OCI-LY1 (cell line): ENCODE data around the gene SCNM1.
"Not testable (repeated sequence)": the region's sequence is repeated elsewhere in the genome, so short reads cannot be mapped to it uniquely, and the experiment has no call there.

Source experiments
- H2AFZ ChIP-seq: fragments of 200-600 bp; sonication (generic), shearing (Covaris generic); 2 replicates; pipeline ENCODE4 v1.6.0; 2014; ENCODE audit warnings: antibody characterized with exemption, mild to moderate bottlenecking, low read length
- H3F3A ChIP-seq: fragments of 200-600 bp; sonication (generic), shearing (Covaris generic); 2 replicates; pipeline ENCODE4 v1.6.0; 2014; ENCODE audit warnings: mild to moderate bottlenecking, antibody characterized with exemption, low read length, moderate library complexity; ENCODE audit not compliant: insufficient read depth
- H3K27ac ChIP-seq: fragments of 200-600 bp; sonication (generic); 2 replicates; pipeline ENCODE4 v1.5.1; 2014; ENCODE audit warnings: low read length, mixed run types, mild to moderate bottlenecking, low read depth; ENCODE audit not compliant: poor library complexity, severe bottlenecking
- H3K27me3 ChIP-seq: fragments of 200-600 bp; sonication (generic); 2 replicates; pipeline ENCODE4 v1.6.0; 2014; ENCODE audit warnings: antibody characterized with exemption, mild to moderate bottlenecking, low read length, moderate library complexity; ENCODE audit not compliant: insufficient read depth
- H3K36me3 ChIP-seq: fragments of 200-600 bp; sonication (generic); 2 replicates; pipeline ENCODE4 v1.6.1; 2014; ENCODE audit warnings: mild to moderate bottlenecking, antibody characterized with exemption, low read length, moderate library complexity, mixed read lengths; ENCODE audit not compliant: insufficient read depth
- H3K4me1 ChIP-seq: fragments of 200-600 bp; sonication (generic); 2 replicates; pipeline ENCODE4 v1.5.1; 2014; ENCODE audit warnings: mild to moderate bottlenecking, low read length, moderate library complexity; ENCODE audit not compliant: insufficient read depth, severe bottlenecking
- H3K4me2 ChIP-seq: fragments of 200-600 bp; sonication (generic), shearing (Covaris generic); 2 replicates; pipeline ENCODE4 v1.6.1; 2014; ENCODE audit warnings: low read length
- H3K4me3 ChIP-seq: fragments of 200-600 bp; sonication (generic); 2 replicates; pipeline ENCODE4 v1.5.1; 2014; ENCODE audit warnings: low read length, low read depth, mild to moderate bottlenecking, mixed read lengths; ENCODE audit not compliant: poor library complexity, severe bottlenecking
- H3K79me2 ChIP-seq: fragments of 200-600 bp; shearing (Covaris generic); 2 replicates; pipeline ENCODE4 v1.6.1; 2016; ENCODE audit warnings: mixed run types, low read length, mixed read lengths; ENCODE audit not compliant: insufficient read depth
- H3K9ac ChIP-seq: fragments of 200-600 bp; sonication (generic), shearing (Covaris generic); 2 replicates; pipeline ENCODE4 v1.6.1; 2014; ENCODE audit warnings: mild to moderate bottlenecking, low read length, mixed read lengths
- H3K9me2 ChIP-seq: fragments of 200-600 bp; sonication (generic), shearing (Covaris generic); 2 replicates; pipeline ENCODE4 v1.6.1; 2014; ENCODE audit warnings: low read depth, mild to moderate bottlenecking, low read length, mixed read lengths
- H3K9me3 ChIP-seq: fragments of 200-600 bp; shearing (Covaris generic); 2 replicates; pipeline ENCODE4 v1.6.1; 2014; ENCODE audit warnings: low read length, mixed read lengths
- H4K20me1 ChIP-seq: fragments of 200-600 bp; sonication (generic), shearing (Covaris generic); 2 replicates; pipeline ENCODE4 v1.6.0; 2016; ENCODE audit warnings: mild to moderate bottlenecking, low read length; ENCODE audit not compliant: insufficient read depth
- CTCF ChIP-seq: fragments of 200-600 bp; sonication (generic), shearing (Covaris generic); IDR thresholded peaks from 2 replicates; pipeline ENCODE4 v1.5.1; 2017; ENCODE audit warnings: mild to moderate bottlenecking, antibody characterized with exemption, low read length, moderate library complexity, mixed read lengths
- EZH2 ChIP-seq: fragments of 200-600 bp; sonication (generic), shearing (Covaris generic); IDR thresholded peaks from 2 replicates; pipeline ENCODE4 v1.8.0; 2017; ENCODE audit warnings: borderline replicate concordance, mixed run types, mild to moderate bottlenecking, antibody characterized with exemption, low read length, moderate library complexity, mixed read lengths

SCNM1 gene

GRCh38 chr1:151184211-151184610 is 18.3 kb downstream of the SCNM1 start:
- Histone ChIP-seq H2AFZ (no peak overlapping the region), H3F3A (no peaks in the 10 kb centered on the region), H3K36me3 (peaks cover 60% of the 10 kb centered on the region), H3K79me2 (peaks cover 3% of the 10 kb centered on the region), H3K9ac (no peak overlapping the region), H3K4me3 (no peak overlapping the region), H3K27me3 (no peaks in the 10 kb centered on the region), H3K9me2 (no peaks in the 10 kb centered on the region), H3K4me2 (no peak overlapping the region), H3K27ac (no peak overlapping the region), H3K4me1 (peaks cover 11% of the 10 kb centered on the region), H4K20me1 (no peaks in the 10 kb centered on the region), H3K9me3 (no peaks in the 10 kb centered on the region)
- TF ChIP-seq EZH2 (no peak), CTCF (no peak)

- no peak overlapping the region for H3K4me3 ChIP-seq
- H3K36me3 ChIP-seq: peaks cover 34% of the 10 kb centered on the region
- H3K9ac ChIP-seq: no peak overlapping the region
- H4K20me1 ChIP-seq: no peaks in the 10 kb centered on the region
- no peaks in the 10 kb centered on the region; the same call in 1 of the 2 replicates for H3K27me3 ChIP-seq
- H3F3A ChIP-seq: no peaks in the 10 kb centered on the region
- H3K9me3 ChIP-seq: no peaks in the 10 kb centered on the region
- H3K4me2 ChIP-seq: no peak overlapping the region
- TF ChIP-seq EZH2 (no peak), CTCF (no peak)
- H2AFZ ChIP-seq: no peak overlapping the region
- H3K4me1 ChIP-seq: peaks cover 16% of the 10 kb centered on the region
- no peak overlapping the region for H3K27ac ChIP-seq
- peaks cover 7% of the 10 kb centered on the region for H3K79me2 ChIP-seq
- H3K9me2 ChIP-seq: no peaks in the 10 kb centered on the region
These were observed 21.3 kb downstream of the SCNM1 start for GRCh38 chr1:151187205-151187604.

GRCh38 chr1:151188667-151189066 is 22.7 kb downstream of the SCNM1 start:
- not testable (repeated sequence) for H3F3A ChIP-seq, H3K79me2 ChIP-seq, H3K27me3 ChIP-seq, H3K9me3 ChIP-seq, H3K27ac ChIP-seq, H4K20me1 ChIP-seq, H3K9me2 ChIP-seq, H2AFZ ChIP-seq
- Histone ChIP-seq H3K36me3 (peaks cover 21% of the 10 kb centered on the region), H3K4me2 (peak overlapping the region; percentile 87), H3K4me3 (peak overlapping the region; percentile 90), H3K9ac (peak overlapping the region; percentile 90), H3K4me1 (peaks cover 16% of the 10 kb centered on the region)

GRCh38 chr1:151189637-151190445 is 23.9 kb downstream of the SCNM1 start, which contains the start of gene VPS72:
Gene VPS72, minus strand, starts transcription at chr1:151190197. Its CDS starts 76 bp downstream, at chr1:151190121.
- Histone ChIP-seq H3K36me3 (peaks cover 12% of the 10 kb centered on the region), H3K4me3 (peak within 1 kb of the TSS; percentile 90), H3K4me1 (peaks cover 16% of the 10 kb centered on the region), H2AFZ (no peak within 1 kb of the TSS), H3K9ac (peak within 1 kb of the TSS; percentile 90), H4K20me1 (no peaks in the 10 kb centered on the region), H3K79me2 (peaks cover 7% of the 10 kb centered on the region), H3K27ac (peak within 1 kb of the TSS; percentile 52), H3F3A (peaks cover 8% of the 10 kb centered on the region; the same call in 1 of the 2 replicates), H3K9me3 (no peaks in the 10 kb centered on the region), H3K27me3 (no peaks in the 10 kb centered on the region; the same call in 1 of the 2 replicates), H3K4me2 (peak within 1 kb of the TSS; percentile 87), H3K9me2 (no peaks in the 10 kb centered on the region)
- TF ChIP-seq CTCF (no peak), EZH2 (no peak)
